Gastroesophageal sphincter (tissue), 4 donors: ENCODE measurements around the gene ADORA2A. TPM values are rescaled to one million over a fixed set of nuclear protein-coding genes. Genes with fewer than 3 reads are reported as not detected.
A peak's percentile ranks its signal among the peaks of the same experiment; 100 is the strongest.

Source experiments
- ATAC-seq: fragments of 150-250 bp; one replicate; pipeline ENCODE4 v1.9.1; 2016; ENCODE audit warnings: mild to moderate bottlenecking, moderate library complexity
- H3K27ac ChIP-seq, 4 donors: fragments of 200-600 bp; sonication (generic) in 3 of 4; 1 replicate in 3 of 4; 2 replicates in 1 of 4; pipeline ENCODE4 v1.5.1; 2016 to 2019
- H3K27me3 ChIP-seq: fragments of 200-600 bp; sonication (generic); one replicate; pipeline ENCODE4 v1.5.1; 2019
- H3K36me3 ChIP-seq, 2 donors: fragments of 200-600 bp; sonication (generic); one replicate each; pipeline ENCODE4 v1.5.1; 2019; ENCODE audit warnings: control low read depth in 1 of 2
- H3K4me1 ChIP-seq, 3 donors: fragments of 200-600 bp; sonication (generic); 1 replicate in 2 of 3; 2 replicates in 1 of 3; pipeline ENCODE4 v1.5.1; 2016 to 2019; ENCODE audit warnings: control low read depth in 2 of 3
- H3K4me3 ChIP-seq, 2 donors: fragments of 200-600 bp; sonication (generic); one replicate each; pipeline ENCODE4 v1.5.1; 2019; ENCODE audit warnings: mild to moderate bottlenecking in 1 of 2, moderate library complexity in 1 of 2
- H3K9me3 ChIP-seq, 3 donors: fragments of 200-600 bp; sonication (generic); one replicate each; pipeline ENCODE4 v1.5.1; 2017 to 2019; ENCODE audit warnings: control low read depth in 2 of 3
- CTCF ChIP-seq, 4 experiments: fragments of 200-600 bp in 2 of 4; fragments of 450-650 bp in 2 of 4; sonication (generic) in 1 of 4; IDR thresholded peaks; one replicate each; pipeline ENCODE4 v1.5.1; 2017 to 2019; ENCODE audit warnings: antibody characterized with exemption in 4 of 4, mild to moderate bottlenecking in 2 of 4, moderate library complexity in 2 of 4
- EP300 ChIP-seq: sonication (generic); formaldehyde crosslinking; IDR thresholded peaks from one replicate; pipeline ENCODE4 v1.6.1; 2017; ENCODE audit warnings: antibody characterized with exemption, mild to moderate bottlenecking
- POLR2A ChIP-seq, 2 donors: fragments of 450-650 bp; IDR thresholded peaks; one replicate each; pipeline ENCODE4 v1.6.1; 2017; ENCODE audit warnings: antibody characterized with exemption in 2 of 2, mild to moderate bottlenecking in 2 of 2, moderate library complexity in 1 of 2
- POLR2AphosphoS5 ChIP-seq: sonication (generic); formaldehyde crosslinking; IDR thresholded peaks from one replicate; pipeline ENCODE4 v1.6.1; 2017; ENCODE audit warnings: antibody characterized with exemption
- WGBS, 2 donors: methylation state at CpG; one replicate each; pipeline ENCODE4 v1.1.5; 2018; ENCODE audit warnings: low coverage in 1 of 2; 5-methylcytosine and 5-hydroxymethylcytosine counted together
- total RNA-seq, 4 donors: library from RNA; depleted of rRNA; stranded (reverse); fragments of >200 nt; gene quantifications; one replicate each; pipeline ENCODE4 v1.1.0, GENCODE V29; 2016

ADORA2A gene
- total RNA-seq, 4 donors from 2014 or later: 1.9 to 5.7 (median 3.3) TPM

- Histone ChIP-seq H3K9me3 (no peaks in the 10 kb centered on the region), H3K27ac (peak overlapping the region in 3 of 4 donors; percentile 12 to 59 (median 16)), H3K4me1 (peaks cover 0 to 52% (median 28%) of the 10 kb centered on the region in 3 donors), H3K27me3 (no peaks in the 10 kb centered on the region), H3K4me3 (no peak overlapping the region), H3K36me3 (peaks cover 0 to 12% of the 10 kb centered on the region in 2 donors)
- ATAC-seq: no peak
- no peak for TF ChIP-seq CTCF (IDR thresholded peaks at IDR 0.05)
- no peak for TF ChIP-seq POLR2A (IDR thresholded peaks at IDR 0.05)
- no peak for TF ChIP-seq POLR2AphosphoS5
- TF ChIP-seq EP300: no peak
- no CpG with 5 or more reads among the region's 3 CpGs for WGBS, 2 donors
Measured at GRCh38 chr22:24436553-24436952, 9.2 kb downstream of the ADORA2A start.

GRCh38 chr22:24437091-24437490 is 9.7 kb downstream of the ADORA2A start:
- H3K27me3 ChIP-seq: no peaks in the 10 kb centered on the region
- 100% methylated on average over 2 of the region's 4 CpGs; no CpG with 5 or more reads in 1 of the 2 donors for WGBS, 2 donors

GRCh38 chr22:24437741-24438328 is 10.4 kb downstream of the ADORA2A start:
- Histone ChIP-seq H3K4me1 (peaks cover 0 to 39% (median 18%) of the 10 kb centered on the region in 3 donors), H3K27me3 (no peaks in the 10 kb centered on the region), H3K27ac (no peak overlapping the region), H3K36me3 (peaks cover 0 to 21% of the 10 kb centered on the region in 2 donors), H3K4me3 (no peak overlapping the region), H3K9me3 (no peaks in the 10 kb centered on the region)
- WGBS, 2 donors: 79 to 93% methylated on average over 4 of the region's 5 CpGs
- no peak for ATAC-seq
- TF ChIP-seq CTCF (IDR thresholded peaks at IDR 0.05) (no peak), POLR2A (IDR thresholded peaks at IDR 0.05) (no peak), EP300 (no peak), POLR2AphosphoS5 (no peak)

More at GRCh38 chr22:24437091-24437490, 9.7 kb downstream of the ADORA2A start:
- no peak for ATAC-seq
- H3K9me3 ChIP-seq: no peaks in the 10 kb centered on the region
- no peak overlapping the region for H3K27ac ChIP-seq
- TF ChIP-seq CTCF (IDR thresholded peaks at IDR 0.05) (no peak), EP300 (no peak), POLR2AphosphoS5 (no peak), POLR2A (IDR thresholded peaks at IDR 0.05) (no peak)
- H3K4me1 ChIP-seq: peaks cover 0 to 46% (median 26%) of the 10 kb centered on the region in 3 donors
- H3K36me3 ChIP-seq: peaks cover 0 to 17% of the 10 kb centered on the region in 2 donors
- H3K4me3 ChIP-seq: no peak overlapping the region

GRCh38 chr22:24440270-24440717 is 12.9 kb downstream of the ADORA2A start:
- no peak for TF ChIP-seq POLR2AphosphoS5
- no peak for TF ChIP-seq POLR2A (IDR thresholded peaks at IDR 0.05)
- no peak for TF ChIP-seq EP300
- no peak for TF ChIP-seq CTCF (IDR thresholded peaks at IDR 0.05)
- no peak for ATAC-seq
- Histone ChIP-seq H3K4me3 (no peak overlapping the region), H3K4me1 (peaks cover 0 to 14% (median 0%) of the 10 kb centered on the region in 3 donors), H3K27ac (no peak overlapping the region), H3K36me3 (peaks cover 0 to 21% of the 10 kb centered on the region in 2 donors), H3K9me3 (no peaks in the 10 kb centered on the region), H3K27me3 (no peaks in the 10 kb centered on the region)
- 67 to 85% methylated on average over 1 to 5 of the region's 10 CpGs for WGBS, 2 donors
